ENCODE results near the gene LRRC23. TPM values are rescaled to one million over a fixed set of nuclear protein-coding genes. Genes with fewer than 3 reads are reported as not detected.
A peak's percentile ranks its signal among the peaks of the same experiment; 100 is the strongest.

Gene LRRC23
- total RNA-seq (2021; fragmentation: NEBNext Ultra II Directional; extraction: Animal tissue kit (Norgen Biotek cat#: 25700)) = 1 to 10 TPM; 5.5 to 7.9 (median 6.6) TPM
- long read RNA-seq, partial matches to known transcripts = 3 of 6 reads
- long read RNA-seq, other reads (novel, unspliced or antisense) = 1 of 6 reads

- H3K36me3 Mint-ChIP-seq (ENCODE audit: low read depth) = no peaks in the 10 kb centered on the region
- DNase-seq = peak; percentile 93
Measured at GRCh38 chr12:6904280-6905276, at the start of gene LRRC23. TSS of gene LRRC23 (plus strand) at chr12:6904822. CDS start at chr12:6905634, 812 bp downstream.

GRCh38 chr12:6855322-6855721 lies 49.3 kb upstream of the LRRC23 start:
- Mint-ChIP-seq H3K4me3 (no peak overlapping the region), H3K9me3 (no peaks in the 10 kb centered on the region), H3K27ac (no peak overlapping the region), H3K36me3 (ENCODE audit: low read depth) (peaks cover 40% of the 10 kb centered on the region), H3K27me3 (ENCODE audit: insufficient read depth) (peaks cover 12% of the 10 kb centered on the region), H3K4me1 (ENCODE audit: low read depth) (peaks cover 20% of the 10 kb centered on the region)
- DNase-seq = no peak
- TF ChIP-seq CTCF (IDR thresholded peaks at IDR 0.05) = no peak

More at GRCh38 chr12:6904280-6905276, at the start of gene LRRC23:
- no peak within 1 kb of the TSS for H3K4me3 Mint-ChIP-seq
- no peaks in the 10 kb centered on the region for H3K9me3 Mint-ChIP-seq
- H3K27ac Mint-ChIP-seq = no peak within 1 kb of the TSS
- no peak for TF ChIP-seq CTCF (IDR thresholded peaks at IDR 0.05)
- H3K27me3 Mint-ChIP-seq (ENCODE audit: insufficient read depth) = no peaks in the 10 kb centered on the region; the same call in 1 of the 2 replicates
- H3K4me1 Mint-ChIP-seq (ENCODE audit: low read depth) = no peaks in the 10 kb centered on the region

GRCh38 chr12:6858799-6859198 lies 45.8 kb upstream of the LRRC23 start:
- Mint-ChIP-seq H3K27me3 (ENCODE audit: insufficient read depth) (peaks cover 6% of the 10 kb centered on the region), H3K27ac (no peak overlapping the region), H3K9me3 (no peaks in the 10 kb centered on the region), H3K4me1 (ENCODE audit: low read depth) (peaks cover 15% of the 10 kb centered on the region), H3K4me3 (no peak overlapping the region), H3K36me3 (ENCODE audit: low read depth) (peaks cover 56% of the 10 kb centered on the region)
- TF ChIP-seq CTCF (IDR thresholded peaks at IDR 0.05) = no peak
- no peak for DNase-seq

- DNase-seq = no peak
- H3K4me1 Mint-ChIP-seq (ENCODE audit: low read depth) = peaks cover 7% of the 10 kb centered on the region
- H3K27ac Mint-ChIP-seq = no peak overlapping the region
- TF ChIP-seq CTCF (IDR thresholded peaks at IDR 0.05) = no peak
- peaks cover 59% of the 10 kb centered on the region for H3K36me3 Mint-ChIP-seq (ENCODE audit: low read depth)
- H3K9me3 Mint-ChIP-seq = no peaks in the 10 kb centered on the region
- H3K27me3 Mint-ChIP-seq (ENCODE audit: insufficient read depth) = peaks cover 3% of the 10 kb centered on the region
- no peak overlapping the region for H3K4me3 Mint-ChIP-seq
Measured at GRCh38 chr12:6860116-6860515, 44.5 kb upstream of the LRRC23 start.

- H3K9me3 Mint-ChIP-seq = no peaks in the 10 kb centered on the region
Measured at GRCh38 chr12:6860942-6861341, 43.7 kb upstream of the LRRC23 start.

More at GRCh38 chr12:6860942-6861341, 43.7 kb upstream of the LRRC23 start:
- Mint-ChIP-seq H3K4me1 (ENCODE audit: low read depth) (peaks cover 7% of the 10 kb centered on the region), H3K27ac (peak overlapping the region; percentile 30; the same call in 1 of the 2 replicates), H3K36me3 (ENCODE audit: low read depth) (peaks cover 62% of the 10 kb centered on the region), H3K4me3 (no peak overlapping the region), H3K27me3 (ENCODE audit: insufficient read depth) (peaks cover 3% of the 10 kb centered on the region)
- TF ChIP-seq CTCF (IDR thresholded peaks at IDR 0.05) = no peak
- DNase-seq = no peak

Data from HFFc6 (cell line).